Esophagus squamous epithelium (tissue), 5 donors: ENCODE measurements around the gene TBX2. TPM values are rescaled to one million over a fixed set of nuclear protein-coding genes. Genes with fewer than 3 reads are reported as not detected.

Experiments used
- DNase-seq: peaks from one replicate; lab custom pipeline; 2025; lab: John Stamatoyannopoulos, UW
- H3K27ac ChIP-seq, 4 donors: fragments of 200-600 bp; sonication (generic); one replicate each; pipeline ENCODE4 v1.5.1; 2016 to 2019; ENCODE audit warnings: mild to moderate bottlenecking in 1 of 4
- H3K27me3 ChIP-seq, 4 donors: fragments of 200-600 bp; sonication (generic); 1 replicate in 3 of 4; 2 replicates in 1 of 4; pipeline versions ENCODE4 v1.5.1 to v1.6.0; 2017 to 2021; ENCODE audit warnings: antibody characterized with exemption in 1 of 4
- H3K36me3 ChIP-seq, 3 donors: fragments of 200-600 bp; sonication (generic); one replicate each; pipeline ENCODE4 v1.5.1; 2016 to 2019
- H3K4me1 ChIP-seq, 3 donors: fragments of 200-600 bp; sonication (generic); one replicate each; pipeline ENCODE4 v1.5.1; 2017 to 2019
- H3K4me3 ChIP-seq, 4 donors: fragments of 200-600 bp; sonication (generic); 1 replicate in 3 of 4; 2 replicates in 1 of 4; pipeline ENCODE4 v1.5.1; 2016 to 2019; ENCODE audit warnings: mild to moderate bottlenecking in 2 of 4, moderate library complexity in 1 of 4
- H3K9me3 ChIP-seq, 3 donors: fragments of 200-600 bp; sonication (generic); one replicate each; pipeline ENCODE4 v1.5.1; 2016 to 2019
- POLR2A ChIP-seq, 4 donors: fragments of 450-650 bp; IDR thresholded peaks; one replicate each; pipeline ENCODE4 v1.6.1; 2017; ENCODE audit warnings: antibody characterized with exemption in 4 of 4, mild to moderate bottlenecking in 4 of 4, moderate library complexity in 3 of 4
- WGBS, 2 donors: methylation state at CpG; one replicate each; pipeline ENCODE4 v1.1.5; 2018; 5-methylcytosine and 5-hydroxymethylcytosine counted together
- intact Hi-C: fragments of 100-400 bp; cut with DNase I; formaldehyde crosslinking; loops from one replicate; pipeline ENCODE4 v1.15.0; 2022
- total RNA-seq, 4 donors: library from RNA; depleted of rRNA; stranded (reverse); fragments of >200 nt; gene quantifications; one replicate each; pipeline ENCODE4 v1.1.0, GENCODE V29; 2016
- TF ChIP-seq, protein P1 (sequence below), 6 experiments: fragments of 450-650 bp in 4 of 6; fragments of 200-600 bp in 2 of 6; sonication (generic) in 2 of 6; IDR thresholded peaks; one replicate each; pipeline ENCODE4 v1.5.1; 2016 to 2019; ENCODE audit warnings: antibody characterized with exemption in 6 of 6, mild to moderate bottlenecking in 4 of 6, moderate library complexity in 4 of 6
- donor health status: DM: yes; HTN: yes; CAD: no.

Gene TBX2
- total RNA-seq, 4 donors from 2014 or later = 2.2 to 13.4 (median 4.2) TPM

DNA sequence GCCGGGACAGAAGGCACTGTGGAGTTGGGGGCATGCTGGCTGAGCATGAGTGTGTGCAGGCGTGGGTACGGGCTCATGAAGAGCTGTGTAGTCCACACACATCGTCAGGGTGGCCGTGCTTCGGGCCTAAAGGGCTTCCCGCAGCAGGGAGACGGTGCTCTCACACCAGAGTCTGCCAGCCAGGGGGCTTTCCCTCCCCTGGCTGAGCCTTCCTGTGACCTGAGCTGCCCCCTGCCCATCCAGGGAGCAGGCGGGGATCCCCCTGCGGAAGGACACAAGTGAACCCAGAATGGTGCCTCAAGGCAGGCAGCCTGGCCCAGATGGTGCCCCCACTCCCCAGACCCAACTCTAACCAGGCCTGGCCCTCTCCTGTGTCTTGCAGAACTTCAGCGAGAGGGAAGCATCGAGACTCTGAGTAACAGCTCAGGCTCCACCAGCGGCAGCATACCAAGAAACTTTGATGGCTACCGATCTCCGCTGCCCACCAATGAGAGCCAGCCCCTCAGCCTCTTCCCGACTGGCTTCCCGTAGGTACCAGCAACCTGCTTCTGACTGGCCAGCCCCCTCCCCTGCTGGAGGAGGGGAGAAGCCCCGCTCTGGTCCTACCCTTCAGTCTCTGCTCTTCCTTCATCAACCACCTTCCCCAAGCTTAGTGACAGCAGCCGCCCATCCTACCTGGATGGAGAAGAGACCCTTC is 7.9 kb upstream of the TBX2 start:
- H3K4me3 ChIP-seq = no peak overlapping the region
- WGBS, 2 donors = 79 to 83% methylated on average over 4 to 13 of the region's 19 CpGs
- no peaks in the 10 kb centered on the region for H3K36me3 ChIP-seq
- H3K27ac ChIP-seq = no peak overlapping the region
- H3K4me1 ChIP-seq = peaks cover 9 to 27% (median 18%) of the 10 kb centered on the region in 3 donors
- DNase-seq = no peak
- H3K27me3 ChIP-seq = peaks cover 10 to 33% (median 11%) of the 10 kb centered on the region in 4 donors
- no peak for TF ChIP-seq POLR2A (IDR thresholded peaks at IDR 0.05)
- TF ChIP-seq, protein P1, sequence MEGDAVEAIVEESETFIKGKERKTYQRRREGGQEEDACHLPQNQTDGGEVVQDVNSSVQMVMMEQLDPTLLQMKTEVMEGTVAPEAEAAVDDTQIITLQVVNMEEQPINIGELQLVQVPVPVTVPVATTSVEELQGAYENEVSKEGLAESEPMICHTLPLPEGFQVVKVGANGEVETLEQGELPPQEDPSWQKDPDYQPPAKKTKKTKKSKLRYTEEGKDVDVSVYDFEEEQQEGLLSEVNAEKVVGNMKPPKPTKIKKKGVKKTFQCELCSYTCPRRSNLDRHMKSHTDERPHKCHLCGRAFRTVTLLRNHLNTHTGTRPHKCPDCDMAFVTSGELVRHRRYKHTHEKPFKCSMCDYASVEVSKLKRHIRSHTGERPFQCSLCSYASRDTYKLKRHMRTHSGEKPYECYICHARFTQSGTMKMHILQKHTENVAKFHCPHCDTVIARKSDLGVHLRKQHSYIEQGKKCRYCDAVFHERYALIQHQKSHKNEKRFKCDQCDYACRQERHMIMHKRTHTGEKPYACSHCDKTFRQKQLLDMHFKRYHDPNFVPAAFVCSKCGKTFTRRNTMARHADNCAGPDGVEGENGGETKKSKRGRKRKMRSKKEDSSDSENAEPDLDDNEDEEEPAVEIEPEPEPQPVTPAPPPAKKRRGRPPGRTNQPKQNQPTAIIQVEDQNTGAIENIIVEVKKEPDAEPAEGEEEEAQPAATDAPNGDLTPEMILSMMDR (IDR thresholded peaks at IDR 0.05) = no peak
- no peaks in the 10 kb centered on the region for H3K9me3 ChIP-seq
- intact Hi-C loops = no loop called here

DNA sequence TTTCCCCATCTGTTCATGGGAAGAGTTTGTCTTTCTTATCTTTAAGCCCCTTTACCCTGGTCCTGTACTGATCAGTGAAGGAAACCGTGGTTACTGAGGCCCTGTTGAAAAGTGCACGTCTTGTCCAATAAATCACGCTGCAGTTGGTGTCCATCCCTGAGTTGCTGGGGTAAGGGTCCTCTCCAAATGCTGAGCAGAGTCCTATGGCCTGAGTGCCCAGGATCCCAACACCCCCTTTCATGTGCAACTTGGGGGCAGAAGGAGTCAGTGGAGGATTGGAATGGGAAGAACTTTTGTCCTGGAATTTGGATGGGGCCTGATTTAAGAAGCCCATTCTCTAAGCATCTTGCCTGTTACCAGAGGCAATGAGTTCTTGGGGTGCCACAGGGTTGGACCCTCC is 7.0 kb upstream of the TBX2 start:
- Histone ChIP-seq H3K9me3 (no peaks in the 10 kb centered on the region), H3K4me1 (peaks cover 18 to 36% (median 21%) of the 10 kb centered on the region in 3 donors), H3K4me3 (no peak overlapping the region), H3K36me3 (no peaks in the 10 kb centered on the region), H3K27ac (no peak overlapping the region), H3K27me3 (peaks cover 13 to 42% (median 17%) of the 10 kb centered on the region in 4 donors)
- 82 to 85% methylated on average over 3 of the region's 3 CpGs for WGBS, 2 donors
- intact Hi-C loops = no loop called here
- TF ChIP-seq, protein P1 (IDR thresholded peaks at IDR 0.05) = no peak
- no peak for TF ChIP-seq POLR2A (IDR thresholded peaks at IDR 0.05)
- no peak for DNase-seq

DNA sequence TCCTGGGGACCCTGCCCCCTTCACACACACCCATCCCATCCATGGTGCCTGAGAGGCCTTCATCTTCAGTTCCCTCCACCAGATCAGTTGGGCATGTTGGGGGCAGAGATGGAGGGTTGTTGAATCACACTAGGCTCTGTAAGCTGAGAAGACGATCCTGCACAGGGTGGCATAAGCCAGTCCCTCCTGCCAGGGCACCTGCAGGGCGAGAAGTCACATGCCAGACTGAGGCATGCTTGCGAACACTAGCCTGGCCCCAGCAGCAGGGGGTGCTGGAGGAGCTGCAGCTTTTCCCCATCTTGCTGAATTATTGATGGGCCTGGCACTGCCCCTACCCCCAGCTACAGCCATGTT is 6.1 kb upstream of the TBX2 start:
- peaks cover 25 to 45% (median 25%) of the 10 kb centered on the region in 3 donors for H3K4me1 ChIP-seq
- WGBS, 2 donors = 67 to 82% methylated on average over 3 of the region's 3 CpGs
- no peak overlapping the region for H3K4me3 ChIP-seq
- DNase-seq = no peak
- TF ChIP-seq, protein P1 (IDR thresholded peaks at IDR 0.05) = peak in 3 of 6 experiments; percentile 9 to 56 (median 32)
- no peak for TF ChIP-seq POLR2A (IDR thresholded peaks at IDR 0.05)
- H3K27ac ChIP-seq = peak overlapping the region in 2 of 4 donors; percentile 62 to 91
- no peaks in the 10 kb centered on the region for H3K9me3 ChIP-seq
- H3K36me3 ChIP-seq = no peaks in the 10 kb centered on the region
- H3K27me3 ChIP-seq = peaks cover 21 to 51% (median 23%) of the 10 kb centered on the region in 4 donors
- intact Hi-C loops = no loop called here

DNA sequence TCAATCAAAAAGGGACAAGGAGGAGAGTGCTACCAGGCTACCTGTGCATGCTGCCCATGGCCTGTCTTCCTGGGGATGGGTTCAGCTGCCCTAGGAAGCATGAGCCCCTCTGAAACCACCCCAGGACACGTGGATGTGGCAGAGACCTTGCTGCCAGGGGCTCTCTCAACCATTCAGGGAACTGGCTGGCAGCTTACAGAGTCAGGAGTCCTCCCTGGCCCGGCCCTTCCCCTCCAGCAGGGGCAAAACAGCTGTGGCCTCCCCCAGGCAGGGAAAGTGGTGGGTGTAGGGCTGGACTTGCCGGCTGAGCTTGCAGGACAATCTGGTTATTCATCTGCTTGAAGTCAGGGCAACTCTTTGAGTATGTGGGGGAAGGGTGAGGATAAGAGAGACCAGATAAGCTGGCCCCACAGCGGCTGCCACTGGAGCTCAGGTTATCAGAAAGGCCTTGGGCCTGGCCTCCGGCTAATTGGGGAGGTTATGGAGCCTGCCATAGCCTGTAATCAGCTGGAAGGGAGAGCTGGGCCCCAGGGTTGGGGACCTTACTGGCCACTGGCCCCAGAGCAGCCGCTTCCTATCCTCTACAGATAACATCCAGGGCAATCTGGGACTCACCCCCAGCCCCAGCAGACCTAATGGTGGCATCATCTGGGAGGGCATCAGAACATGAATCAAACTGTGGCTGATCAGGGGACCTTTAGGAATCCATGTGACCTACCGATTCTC is 5.6 kb upstream of the TBX2 start:
- TF ChIP-seq, protein P1 (IDR thresholded peaks at IDR 0.05) = peak in 1 of 6 experiments; percentile 1
- TF ChIP-seq POLR2A (IDR thresholded peaks at IDR 0.05) = no peak
- no peak for DNase-seq
- H3K4me1 ChIP-seq = peaks cover 30 to 50% (median 31%) of the 10 kb centered on the region in 3 donors
- intact Hi-C loops = no loop called here
- H3K4me3 ChIP-seq = no peak overlapping the region
- 74% methylated on average over 3 of the region's 7 CpGs; no CpG with 5 or more reads in 1 of the 2 donors for WGBS, 2 donors
- no peaks in the 10 kb centered on the region for H3K36me3 ChIP-seq
- peak overlapping the region in 3 of 4 donors; percentile 34 to 91 (median 62) for H3K27ac ChIP-seq
- no peaks in the 10 kb centered on the region for H3K9me3 ChIP-seq
- peaks cover 24 to 54% (median 27%) of the 10 kb centered on the region in 4 donors for H3K27me3 ChIP-seq
